ENCODE data around the gene RPL36. TPM values are rescaled to one million over a fixed set of nuclear protein-coding genes. Genes with fewer than 3 reads are reported as not detected.

Gene RPL36
- total and polyA plus RNA-seq, 2 of the 8 experiments (the other 6 are each of a cell fraction or from before 2014, with no cell fraction given), result 951 to 1,075 TPM

DNA sequence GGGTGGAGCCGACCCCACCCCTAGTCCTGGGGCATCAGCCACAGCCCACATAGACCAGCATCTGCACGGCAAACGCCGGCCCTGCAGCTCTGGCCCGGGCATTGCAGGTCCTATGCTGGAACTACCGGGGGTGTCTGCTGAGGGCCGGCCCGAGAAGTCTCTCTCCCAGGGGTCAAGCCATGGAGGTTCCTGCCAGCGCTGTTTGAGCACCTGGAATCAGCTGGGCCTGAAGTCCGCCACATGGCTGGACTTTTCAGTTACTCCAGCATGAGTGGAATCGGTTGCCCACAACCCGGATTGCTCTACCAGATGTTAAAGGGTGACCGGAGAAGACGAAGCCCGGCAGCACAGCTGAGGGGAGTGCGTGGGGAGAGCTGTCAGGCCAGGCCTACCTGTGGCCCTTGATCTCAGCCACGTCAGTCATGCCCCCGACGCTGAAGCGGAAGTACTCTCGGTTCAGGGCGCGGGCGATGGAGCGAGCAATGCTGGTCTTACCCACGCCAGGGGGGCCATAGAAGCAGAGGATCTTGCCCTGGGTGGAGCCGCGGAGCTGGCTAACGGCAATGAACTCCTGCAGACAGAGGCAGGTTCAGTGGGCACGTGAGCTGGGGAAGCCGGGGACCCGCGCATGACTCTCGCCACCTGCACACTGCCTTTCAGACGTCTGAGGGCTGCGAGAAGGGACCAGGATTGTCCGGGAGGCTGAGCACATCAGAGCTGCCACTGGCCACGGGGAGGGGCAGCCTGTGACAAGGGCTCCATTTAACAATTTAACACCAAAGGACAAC is 8.7 kb downstream of the RPL36 start (continued):
- peak; percentile 31; the same call in 1 of the 2 replicates for TF ChIP-seq POLR2AphosphoS5 (IDR thresholded peaks at IDR 0.05; ENCODE audit: low read depth, low read length)
- TF ChIP-seq SP1 (IDR thresholded peaks at IDR 0.05; ENCODE audit: low read depth, low read length), result no peak
- TF ChIP-seq CREB1 (IDR thresholded peaks at IDR 0.05), result no peak
- TF ChIP-seq TAF1 (IDR thresholded peaks at IDR 0.05; ENCODE audit: low read depth, low read length), result no peak
